Keratinocyte (primary cell): ENCODE measurements around the gene SPG11.

Experiments used
- EZH2 ChIP-seq: IDR thresholded peaks from one replicate; pipeline ENCODE4 v1.6.1; 2012; ENCODE audit warnings: inconsistent platforms, mild to moderate bottlenecking, low read length, moderate library complexity
- TF ChIP-seq, protein P1 (sequence below), 3 experiments: IDR thresholded peaks in 1 of 3; conservative IDR thresholded peaks in 1 of 3; optimal IDR thresholded peaks in 1 of 3; 2 replicates in 2 of 3; 3 replicates in 1 of 3; pipeline versions ENCODE3 to v1.5.1; 2011; ENCODE audit warnings: low read length in 3 of 3, mild to moderate bottlenecking in 3 of 3, moderate library complexity in 2 of 3, control low read depth in 1 of 3, inconsistent platforms in 1 of 3; ENCODE audit not compliant: insufficient read depth in 2 of 3; ENCODE audit errors: extremely low read depth in 1 of 3

DNA sequence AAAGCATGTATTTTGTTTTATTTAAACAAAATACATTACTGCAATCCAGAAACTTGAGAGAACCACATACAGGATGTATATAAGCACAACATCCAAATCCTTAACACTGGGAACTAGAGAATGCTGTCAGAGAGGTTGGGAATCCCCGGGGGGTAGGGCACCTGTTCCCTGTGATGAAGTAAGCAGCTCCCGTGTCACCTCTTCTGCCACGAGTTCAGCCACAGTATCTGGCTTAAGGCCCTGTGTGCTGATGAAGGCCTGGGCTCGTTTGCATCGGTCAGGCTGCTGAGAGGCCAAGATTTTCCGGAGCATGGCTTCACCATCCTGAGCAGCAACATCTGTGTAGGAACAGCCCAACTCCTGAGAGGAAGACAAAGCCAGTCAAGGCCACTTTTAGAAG is 90.1 kb downstream of the SPG11 start:
- TF ChIP-seq, protein P1, sequence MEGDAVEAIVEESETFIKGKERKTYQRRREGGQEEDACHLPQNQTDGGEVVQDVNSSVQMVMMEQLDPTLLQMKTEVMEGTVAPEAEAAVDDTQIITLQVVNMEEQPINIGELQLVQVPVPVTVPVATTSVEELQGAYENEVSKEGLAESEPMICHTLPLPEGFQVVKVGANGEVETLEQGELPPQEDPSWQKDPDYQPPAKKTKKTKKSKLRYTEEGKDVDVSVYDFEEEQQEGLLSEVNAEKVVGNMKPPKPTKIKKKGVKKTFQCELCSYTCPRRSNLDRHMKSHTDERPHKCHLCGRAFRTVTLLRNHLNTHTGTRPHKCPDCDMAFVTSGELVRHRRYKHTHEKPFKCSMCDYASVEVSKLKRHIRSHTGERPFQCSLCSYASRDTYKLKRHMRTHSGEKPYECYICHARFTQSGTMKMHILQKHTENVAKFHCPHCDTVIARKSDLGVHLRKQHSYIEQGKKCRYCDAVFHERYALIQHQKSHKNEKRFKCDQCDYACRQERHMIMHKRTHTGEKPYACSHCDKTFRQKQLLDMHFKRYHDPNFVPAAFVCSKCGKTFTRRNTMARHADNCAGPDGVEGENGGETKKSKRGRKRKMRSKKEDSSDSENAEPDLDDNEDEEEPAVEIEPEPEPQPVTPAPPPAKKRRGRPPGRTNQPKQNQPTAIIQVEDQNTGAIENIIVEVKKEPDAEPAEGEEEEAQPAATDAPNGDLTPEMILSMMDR (optimal IDR thresholded peaks at IDR 0.05 in 1 of 3, IDR thresholded peaks at IDR 0.05 in 1 of 3, conservative IDR thresholded peaks at IDR 0.05 in 1 of 3; ENCODE audit: extremely low read depth in 1 of 3, insufficient read depth in 2 of 3, low read length in 3 of 3), result no peak
- TF ChIP-seq EZH2, result no peak
